GM15510 (cell line): Measurements from ENCODE around the gene CARTPT.

ENCODE experiments used
- POLR2A ChIP-seq: IDR thresholded peaks from 3 replicates; pipeline ENCODE4 v1.6.1; 2011; ENCODE audit warnings: borderline replicate concordance; ENCODE audit not compliant: insufficient read length; ENCODE audit errors: extremely low read depth

CARTPT gene

GRCh38 chr5:71757590-71758543 lies 38.8 kb downstream of the CARTPT start:
- no peak for TF ChIP-seq POLR2A

- no peak for TF ChIP-seq POLR2A
Measured at GRCh38 chr5:71762826-71763225, 43.8 kb downstream of the CARTPT start.

GRCh38 chr5:71767661-71768060 lies 48.6 kb downstream of the CARTPT start:
- TF ChIP-seq POLR2A: no peak

GRCh38 chr5:71769287-71769686 lies 50.2 kb downstream of the CARTPT start:
- no peak for TF ChIP-seq POLR2A

GRCh38 chr5:71770381-71770780 lies 51.3 kb downstream of the CARTPT start:
- no peak for TF ChIP-seq POLR2A
